Limb (tissue), 2 donors: Measurements from ENCODE around the gene C5.
A peak's percentile ranks its signal among the peaks of the same experiment; 100 is the strongest.
"Not testable (repeated sequence)": the region's sequence is repeated elsewhere in the genome, so short reads cannot be mapped to it uniquely, and the experiment has no call there.

Experiments
- DNase-seq, 2 donors: peaks; one replicate each; pipeline ENCODE4 v3.0.0-alpha.2; 2016; ENCODE audit errors: extremely low spot score in 2 of 2

C5 gene

DNA sequence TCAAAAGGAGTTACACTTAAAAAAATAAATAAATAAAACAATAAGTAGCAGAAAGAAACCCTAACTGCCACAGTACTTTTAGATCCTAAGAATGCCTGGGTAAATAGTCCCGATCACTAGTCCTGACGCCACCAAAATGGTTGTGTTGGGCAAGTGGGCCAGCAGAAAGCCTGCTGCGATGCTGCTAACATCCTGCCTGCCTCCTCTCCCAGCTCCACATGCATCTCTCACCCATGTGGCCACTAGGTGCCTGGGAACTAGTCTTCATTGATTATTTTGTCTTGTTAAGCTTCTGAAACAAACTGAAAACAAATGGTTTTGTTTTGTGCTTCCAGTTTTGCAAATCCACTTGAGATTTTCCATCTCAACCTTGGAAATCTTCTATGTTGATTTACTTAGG is 69.1 kb downstream of the C5 start:
- no peak for DNase-seq

DNA sequence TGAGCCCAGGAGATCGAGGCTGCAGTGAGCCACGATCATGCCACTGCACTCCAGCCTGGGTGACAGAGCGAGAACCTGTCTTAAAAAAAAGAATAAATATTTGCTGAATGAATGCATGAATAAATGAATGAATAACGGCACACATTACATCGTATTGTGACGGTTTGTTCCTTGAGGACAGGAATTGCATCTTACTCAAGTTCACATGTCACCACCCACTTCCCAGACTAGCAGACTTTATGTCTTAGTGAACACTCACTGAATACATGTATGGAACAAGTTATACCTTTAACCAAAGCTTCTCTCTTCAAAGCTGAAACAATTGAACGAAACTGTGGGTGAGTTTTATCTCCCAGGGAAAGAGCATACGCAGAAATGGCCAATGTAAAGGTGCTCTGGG is 70.3 kb downstream of the C5 start:
- no peak for DNase-seq

DNA sequence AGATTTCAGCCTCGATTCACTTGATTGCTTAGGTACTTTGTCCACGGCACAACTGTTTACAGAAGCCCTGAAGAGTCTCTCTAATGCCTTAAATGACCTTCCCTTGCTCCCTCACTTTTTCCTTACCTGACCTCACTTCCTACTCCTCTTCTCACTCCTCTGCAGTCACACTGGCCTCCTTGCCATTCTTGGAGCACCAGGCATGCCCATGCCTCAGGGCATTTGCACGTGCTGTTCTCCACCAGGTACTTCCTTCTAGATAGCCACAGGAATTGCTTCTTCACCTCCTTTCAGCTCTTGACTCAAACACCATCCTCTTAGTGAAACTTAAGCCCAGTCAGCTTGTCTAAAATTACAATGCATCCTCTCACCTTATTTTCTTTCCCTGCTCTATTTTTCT is 71.1 kb downstream of the C5 start:
- DNase-seq: no peak

DNA sequence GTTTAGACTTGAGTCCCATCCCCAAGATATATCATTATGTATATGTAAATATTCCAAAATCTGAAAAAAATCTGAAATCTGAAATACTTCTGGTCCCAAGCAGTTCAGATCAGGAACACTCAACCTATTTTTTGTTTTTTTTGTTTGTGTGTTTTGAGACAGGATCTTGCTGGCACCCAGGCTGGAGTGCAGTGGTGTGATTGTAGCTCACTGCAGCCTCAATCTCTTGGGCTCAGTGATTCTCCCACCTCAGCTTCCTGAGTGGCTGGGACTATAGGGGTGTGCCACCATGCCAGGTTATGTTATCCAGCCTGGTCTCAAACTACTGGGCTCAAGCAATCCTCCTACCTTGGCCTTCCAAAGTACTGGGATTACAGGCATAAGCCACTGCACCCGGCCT is 72.8 kb downstream of the C5 start:
- DNase-seq: no peak

DNA sequence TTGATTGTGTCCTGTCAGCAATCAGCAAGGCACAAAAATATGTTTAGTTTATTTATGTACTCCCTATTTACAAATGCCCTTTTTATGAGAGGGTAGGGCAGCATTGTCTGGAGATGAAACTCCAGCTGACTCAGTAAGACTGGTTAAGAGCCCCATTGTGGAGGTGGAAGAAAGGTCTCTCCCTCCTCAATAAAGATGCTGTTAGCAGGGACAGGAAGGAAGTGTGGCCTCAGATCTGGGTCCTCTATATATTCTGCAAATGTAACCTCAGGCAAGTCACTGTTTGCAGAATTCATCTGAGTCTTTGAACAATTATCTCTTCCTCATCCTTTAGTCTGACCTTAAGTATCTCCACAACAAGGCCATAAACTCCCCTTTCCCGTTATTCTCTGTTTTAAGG is 75.2 kb downstream of the C5 start:
- DNase-seq: no peak

DNA sequence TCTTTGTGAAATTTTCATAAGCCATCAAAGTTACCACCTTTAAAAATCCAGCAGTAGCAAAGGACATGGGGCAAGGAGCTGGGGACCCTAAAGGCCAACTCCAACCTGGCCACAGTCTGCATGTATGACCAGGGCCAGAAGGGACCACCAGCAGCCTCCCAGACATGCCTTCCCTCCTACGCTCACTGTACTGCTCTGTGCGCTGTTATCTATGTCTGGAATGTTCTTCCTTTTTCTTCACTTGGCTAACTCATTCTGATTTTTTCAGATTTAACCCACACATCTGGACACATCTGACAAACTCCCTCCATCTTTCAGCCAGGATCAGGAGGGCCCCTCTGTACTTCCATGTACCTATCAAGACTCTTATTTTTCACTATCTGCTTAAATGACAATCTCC is 75.9 kb downstream of the C5 start:
- DNase-seq: no peak

DNA sequence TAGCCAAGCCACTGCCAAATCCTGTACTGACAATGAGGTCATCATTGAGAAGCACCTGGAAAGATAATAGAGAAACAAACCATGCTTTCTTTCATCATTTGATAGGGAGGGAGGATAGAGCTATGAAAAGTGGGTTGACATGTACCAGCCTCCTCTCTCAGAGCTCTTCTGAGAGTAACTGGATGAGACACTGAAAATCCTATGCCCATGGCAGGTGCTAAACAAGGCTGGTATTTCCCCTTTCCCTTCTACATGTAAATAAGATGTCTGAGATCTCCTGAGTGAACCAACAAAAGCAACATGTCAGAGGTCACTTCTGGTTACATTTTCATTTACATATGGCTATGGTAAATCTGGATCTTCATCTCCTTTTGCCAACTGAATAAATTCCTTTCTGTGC is 78.1 kb downstream of the C5 start:
- DNase-seq: no peak

DNA sequence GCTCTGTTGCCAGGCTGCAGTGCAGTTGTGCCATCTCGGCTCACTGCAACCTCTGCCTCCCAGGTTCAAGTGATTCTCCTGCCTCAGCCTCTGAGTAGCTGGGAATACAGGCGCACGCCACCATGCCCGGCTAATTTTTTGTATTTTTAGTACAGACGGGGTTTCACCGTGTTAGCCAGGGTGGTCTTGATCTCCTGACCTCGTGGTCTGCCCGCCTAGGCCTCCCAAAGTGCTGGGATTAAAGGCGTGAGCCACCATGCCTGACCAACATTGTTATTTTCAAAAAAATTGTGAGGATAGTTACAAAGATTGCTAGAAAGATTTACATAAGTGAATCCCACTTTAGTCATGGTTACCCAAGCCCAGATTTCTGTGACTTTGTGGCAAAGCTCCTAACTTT is 78.6 kb downstream of the C5 start:
- not testable (repeated sequence) for DNase-seq

DNA sequence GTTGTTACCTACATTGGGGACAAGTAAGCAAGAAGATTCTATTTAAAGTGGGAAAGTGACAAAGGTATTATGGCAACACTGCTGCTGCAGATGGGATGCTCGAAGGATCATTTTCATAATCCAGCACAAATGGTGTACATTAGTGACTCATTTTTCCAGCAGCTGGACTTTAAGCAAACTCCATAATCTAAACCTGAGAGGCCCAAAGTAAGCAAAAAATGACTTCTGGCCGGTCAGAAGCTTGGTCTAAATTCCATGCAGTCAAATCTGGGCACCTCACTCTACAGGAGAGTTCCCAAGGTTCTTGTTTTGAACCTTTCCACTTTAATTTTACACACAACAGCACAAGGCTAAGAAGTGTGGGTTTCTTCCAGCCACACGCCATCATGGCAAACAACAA is 79.8 kb downstream of the C5 start:
- DNase-seq: no peak

DNA sequence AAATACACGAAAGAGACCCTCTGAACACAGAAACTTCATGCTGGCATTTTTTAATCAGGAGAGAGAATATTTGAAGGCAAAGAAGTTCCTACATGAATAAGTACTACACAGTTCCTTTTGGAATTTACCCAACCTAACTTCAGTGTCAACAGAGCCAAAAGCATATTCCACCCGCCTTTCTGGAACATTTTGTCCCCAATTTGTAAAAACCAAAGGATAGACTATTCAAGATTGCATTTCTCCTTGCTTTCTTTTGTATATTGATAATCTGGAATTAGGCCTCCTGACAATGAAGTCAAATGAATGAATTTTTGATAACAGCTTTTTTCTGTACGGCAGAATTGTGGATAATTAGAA is 84.1 kb downstream of the C5 start:
- no peak for DNase-seq

DNA sequence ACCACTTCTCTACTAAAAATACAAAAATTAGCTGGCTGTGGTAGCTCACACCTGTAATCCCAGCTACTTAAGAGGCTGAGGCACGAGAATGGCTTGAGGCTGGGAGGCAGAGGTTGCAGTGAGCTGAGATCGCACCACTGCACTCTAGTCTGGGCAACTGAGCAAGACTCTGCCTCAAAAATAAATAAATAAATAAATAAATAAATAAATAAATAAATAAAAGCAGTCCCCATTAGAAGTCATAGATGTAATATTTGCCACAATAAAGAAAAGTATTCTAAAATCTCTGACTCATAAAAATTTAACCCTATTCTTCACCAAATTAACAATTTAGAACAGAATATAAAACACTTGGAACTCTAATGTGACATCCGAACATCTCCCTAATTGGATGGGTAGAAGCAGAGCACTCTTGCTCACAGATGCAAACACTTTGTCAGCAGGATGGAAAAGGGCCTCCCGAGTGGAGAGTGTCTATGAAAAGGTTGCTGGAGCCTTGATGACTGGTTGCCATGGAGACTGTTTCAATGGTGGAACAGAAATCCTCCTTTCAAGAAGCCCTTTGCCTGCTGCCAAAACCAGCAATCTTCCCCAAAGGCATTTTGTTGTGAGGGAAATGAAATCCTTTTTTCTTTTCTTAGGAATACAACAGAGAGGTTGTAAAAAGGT is 84.6 kb downstream of the C5 start:
- DNase-seq: peak; percentile 62 to 91

DNA sequence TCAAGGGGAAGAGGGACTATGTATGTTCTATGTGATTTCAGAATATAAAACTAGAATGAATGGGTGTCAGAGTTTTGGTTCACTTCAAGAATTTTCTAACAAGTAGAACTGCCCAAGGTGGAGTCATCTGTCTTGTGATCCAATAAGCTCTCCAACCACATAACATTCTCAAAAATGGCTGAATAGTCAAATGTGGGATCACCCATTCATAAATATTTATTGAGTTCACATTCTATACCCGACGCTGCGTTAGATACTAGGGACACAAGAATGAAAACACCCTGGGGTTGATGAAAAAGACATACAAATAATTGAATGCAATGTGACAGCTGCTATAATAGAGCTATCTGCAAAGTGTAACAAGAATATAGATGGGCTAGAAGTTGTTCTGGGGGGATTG is 88.1 kb downstream of the C5 start:
- no peak for DNase-seq

DNA sequence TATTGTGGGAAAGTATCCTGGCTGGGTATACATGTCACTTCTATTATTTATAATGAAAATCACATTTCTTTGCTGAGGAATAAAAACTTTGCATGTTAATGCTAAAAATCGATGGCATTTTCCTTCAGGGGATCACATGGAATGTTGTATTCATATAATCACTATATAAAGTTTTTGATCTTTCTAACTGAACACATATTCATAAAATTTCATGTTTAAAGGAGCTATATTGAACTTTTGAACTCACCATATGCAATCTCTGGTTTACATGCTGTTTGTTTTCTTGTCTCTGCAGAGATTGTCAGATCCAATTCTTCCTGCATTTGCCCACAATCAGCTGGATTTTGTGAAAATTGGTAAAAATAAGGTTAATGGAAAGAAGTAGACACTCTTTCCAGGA is 90.1 kb downstream of the C5 start:
- DNase-seq: no peak

DNA sequence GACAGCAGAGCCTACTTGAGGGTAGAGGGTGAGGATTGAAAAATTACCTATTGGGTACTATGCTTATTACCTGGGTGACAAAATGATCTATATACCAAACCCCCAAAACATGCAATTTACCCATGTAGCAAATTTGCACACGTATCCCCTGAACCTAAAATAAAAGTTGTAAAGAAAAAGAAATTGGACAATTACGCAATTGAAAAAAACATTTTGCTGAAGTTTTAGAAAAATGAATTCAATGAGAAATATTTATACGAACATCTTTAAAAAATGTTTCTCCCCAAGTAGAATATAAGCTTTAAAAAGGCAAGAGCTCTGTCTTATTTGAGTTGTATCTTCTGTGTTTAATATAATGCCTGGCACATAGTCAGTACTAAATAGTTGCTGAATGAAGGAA is 93.2 kb downstream of the C5 start:
- DNase-seq: no peak

DNA sequence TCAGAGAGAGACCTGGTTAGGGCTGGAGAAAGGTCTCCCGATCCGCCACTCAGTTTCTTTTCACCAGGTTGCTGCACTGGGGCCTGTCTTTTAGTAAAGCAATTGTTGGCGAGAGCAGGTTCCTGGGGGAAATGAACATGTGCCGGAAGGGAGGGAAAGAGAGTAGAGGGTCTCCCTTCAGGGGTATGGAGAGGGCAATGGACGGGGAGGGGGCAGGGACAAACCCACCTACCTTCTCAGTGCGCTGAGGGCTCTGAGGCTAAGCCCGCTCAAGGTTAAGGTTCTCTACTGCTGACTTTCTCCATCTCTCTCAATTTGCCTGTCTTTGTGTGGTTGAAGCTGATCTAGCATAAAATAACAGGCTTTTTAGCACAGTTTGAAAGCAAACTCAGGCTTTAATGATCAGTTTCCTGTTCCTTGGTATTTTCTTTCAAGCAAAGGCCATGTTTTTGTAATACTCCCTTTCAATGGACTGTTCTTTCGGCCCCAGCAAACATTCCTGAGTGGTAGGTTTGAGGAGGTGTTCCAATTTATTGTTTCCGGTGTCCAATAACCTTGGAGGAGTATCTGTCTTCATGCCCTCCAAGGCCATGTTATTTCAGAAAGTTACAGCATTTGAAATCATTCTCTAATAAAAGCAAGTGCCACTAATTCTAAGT is 98.0 kb downstream of the C5 start:
- no peak for DNase-seq

DNA sequence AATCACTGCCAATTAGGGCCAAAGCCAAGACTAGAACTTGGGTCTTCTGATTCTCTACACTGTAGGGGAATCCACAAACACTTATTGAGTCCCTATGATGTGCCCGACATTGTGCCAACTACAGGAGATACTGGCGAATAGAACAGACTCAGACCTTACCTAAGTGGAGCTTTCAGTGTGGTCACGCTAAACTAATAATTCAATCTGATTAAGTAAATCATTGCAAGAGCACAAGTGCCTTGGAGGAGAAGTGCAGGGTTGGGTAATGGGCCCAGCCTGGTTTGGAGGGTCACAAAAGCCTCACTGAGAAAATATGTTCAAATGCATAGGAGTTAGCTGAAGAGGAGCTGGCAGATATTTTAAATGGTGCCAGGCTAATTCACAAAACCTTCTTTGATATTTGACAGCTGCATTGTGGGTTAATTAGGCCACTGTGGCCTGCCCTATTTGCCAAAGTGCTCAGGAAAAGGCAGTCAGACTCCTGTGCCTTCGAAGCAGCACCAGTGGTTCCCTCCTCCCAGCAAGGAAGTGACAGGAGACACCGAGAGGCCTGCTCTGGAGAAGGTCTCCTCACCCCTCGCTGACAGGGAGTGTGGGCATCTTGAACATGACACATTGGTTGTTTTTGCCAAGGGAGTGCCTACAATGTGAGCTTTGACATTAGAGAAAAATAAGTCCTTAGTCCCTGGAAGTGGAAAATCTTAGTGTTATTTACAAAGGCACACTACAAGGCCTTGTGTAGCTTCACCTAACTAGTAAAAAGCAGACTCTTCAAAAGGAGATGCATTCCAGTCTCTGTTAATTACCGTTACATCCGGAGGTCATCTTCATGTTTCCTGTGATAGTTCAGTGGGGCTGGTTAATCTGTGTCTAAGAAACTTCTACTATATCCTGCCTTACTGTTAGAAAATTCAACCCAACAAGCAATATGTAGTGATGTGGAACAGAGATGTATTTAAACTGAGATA is 99.4 kb downstream of the C5 start:
- no peak for DNase-seq

DNA sequence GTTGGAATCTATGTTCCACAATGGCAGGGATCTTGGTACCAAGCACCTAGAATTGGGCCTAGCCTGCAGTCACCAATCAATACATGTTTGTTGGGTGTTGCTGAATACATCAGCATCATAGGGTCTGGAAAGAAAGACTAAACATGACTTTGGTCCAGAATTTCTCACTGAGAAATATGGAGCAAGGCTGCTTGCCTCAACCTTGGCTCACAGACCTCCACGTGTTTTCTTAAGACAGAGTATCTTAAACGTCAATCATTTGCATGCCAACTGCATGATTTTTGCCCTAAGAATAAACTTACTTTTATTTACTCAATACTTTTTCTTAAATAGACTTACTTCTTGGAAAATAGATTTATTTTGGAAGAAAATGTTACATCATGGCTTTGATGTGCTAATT is 100.8 kb downstream of the C5 start:
- DNase-seq: no peak

DNA sequence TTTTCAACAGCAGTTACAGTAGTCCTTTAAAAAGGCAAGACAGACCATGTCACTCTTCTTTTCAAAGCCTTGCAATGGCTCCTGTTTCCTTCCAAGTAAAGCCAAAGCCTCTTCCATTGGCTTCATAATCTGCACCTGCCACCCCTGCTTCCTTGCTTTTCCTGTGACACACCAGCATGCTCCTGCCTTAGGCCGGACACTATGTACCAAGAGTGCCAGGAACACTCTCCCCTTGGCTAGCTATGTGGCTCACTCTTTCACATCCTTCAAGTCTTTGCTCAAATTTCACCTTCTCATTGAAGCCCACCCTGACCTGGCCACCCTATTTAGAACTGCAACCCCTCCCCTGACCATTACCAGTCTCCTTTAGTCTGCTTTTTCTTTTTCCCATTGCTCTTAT is 101.3 kb downstream of the C5 start:
- DNase-seq: no peak

DNA sequence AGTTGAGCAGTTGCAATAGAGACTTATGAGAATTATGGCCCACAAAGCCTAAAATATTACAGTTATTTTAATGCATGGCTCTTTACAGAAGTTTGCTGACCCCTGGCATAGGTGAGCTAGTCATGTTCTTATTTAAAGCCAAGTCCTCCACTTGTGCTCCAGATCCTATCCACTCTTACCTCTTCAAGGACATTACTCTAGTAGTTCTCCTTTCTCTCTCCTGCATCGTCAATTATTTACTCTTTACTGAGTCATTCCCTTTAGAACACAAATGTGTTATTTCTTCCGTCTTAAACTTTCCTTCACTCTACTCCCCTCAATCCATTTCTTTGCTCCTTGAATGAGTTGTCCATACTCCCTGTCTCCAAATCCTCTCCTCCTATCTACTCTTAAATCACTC is 102.9 kb downstream of the C5 start:
- no peak for DNase-seq

DNA sequence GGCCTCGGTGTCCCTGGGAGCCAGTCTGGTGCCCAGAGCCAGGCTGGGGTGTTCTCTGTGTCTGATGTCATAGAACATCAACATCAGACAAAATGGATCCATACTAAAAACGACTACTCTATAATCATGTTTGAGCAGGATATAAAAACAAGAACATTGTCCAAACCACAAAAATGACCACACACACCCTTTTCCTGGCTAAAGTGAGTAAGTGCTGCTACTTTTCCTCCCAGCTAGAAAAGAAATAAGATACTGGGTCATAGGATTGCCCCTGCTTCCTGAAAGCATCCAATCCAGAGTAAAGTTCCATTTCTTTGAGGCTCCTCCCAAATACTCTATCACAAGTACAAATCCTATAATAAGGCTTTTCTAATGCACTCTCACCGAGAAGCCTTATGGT is 103.8 kb downstream of the C5 start:
- no peak for DNase-seq

DNA sequence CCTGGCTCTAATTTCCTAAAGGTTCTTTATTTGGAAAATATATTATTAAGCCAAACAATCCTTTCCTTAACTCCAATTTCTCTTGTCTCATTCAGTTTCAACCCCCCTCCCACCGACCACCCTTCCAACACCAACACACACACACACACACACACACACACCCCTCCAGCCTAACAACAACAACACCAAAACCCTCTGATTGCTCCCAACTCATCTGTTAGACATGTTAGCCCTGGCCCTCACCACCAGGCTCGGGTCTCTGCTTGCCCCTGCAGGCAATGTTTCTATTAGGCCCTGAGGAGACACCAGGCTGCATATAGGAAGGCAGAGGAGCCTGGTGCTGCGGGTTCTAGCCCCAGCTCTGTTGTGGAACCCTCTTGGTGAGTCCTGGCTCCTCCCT is 105.1 kb downstream of the C5 start:
- DNase-seq: no peak

DNA sequence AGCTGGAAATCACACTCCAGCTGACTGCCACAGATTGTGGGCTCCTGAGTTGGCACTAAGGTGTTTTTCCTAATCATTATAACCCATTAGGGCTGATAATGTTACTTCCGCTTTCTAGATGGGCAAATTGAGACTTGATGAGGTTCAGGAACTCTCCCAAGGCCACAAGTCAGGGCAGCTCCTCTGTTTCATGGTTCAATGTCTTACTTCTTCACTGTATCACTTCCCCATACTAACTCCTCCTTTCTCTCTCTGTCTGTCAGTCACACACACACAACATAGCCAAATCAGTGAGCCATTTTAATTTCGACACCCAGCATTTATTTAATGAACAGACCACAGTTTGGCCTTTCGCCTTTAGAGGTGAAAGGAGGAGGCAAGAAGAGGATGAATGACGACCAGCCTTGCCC is 105.6 kb downstream of the C5 start:
- DNase-seq: no peak
